GM12878 (cell line): ENCODE measurements around the gene STK39. TPM values are rescaled to one million over a fixed set of nuclear protein-coding genes. Genes with fewer than 3 reads are reported as not detected.

Experiments
- ATAC-seq: fragments of 200-7000 bp; cut with Tn5 transposase; 3 replicates; pipeline ENCODE4 v1.9.1; 2020; ENCODE audit warnings: mild to moderate bottlenecking, moderate library complexity
- BruUV-seq: library from RNA; stranded (reverse); fragments of 400-500 nt; replicated peaks from 2 replicates; lab custom pipeline; 2021; lab: Mats Ljungman, UMichigan
- CTCF ChIA-PET: fragments of 300-600 bp; sonication (Branson Sonifier 250); formaldehyde crosslinking; extraction: SDS; loops from one replicate; lab custom pipeline; 2021; ENCODE audit warnings: inconsistent platforms; lab: Yijun Ruan, JAX
- POLR2A ChIA-PET: fragments of 350-600 bp; formaldehyde crosslinking; extraction: SDS; loops from one replicate; lab custom pipeline; 2021; ENCODE audit warnings: inconsistent platforms; lab: Charles Lee
- RAD21 ChIA-PET: fragments of 300-600 bp; sonication (Branson Sonifier 250); formaldehyde crosslinking; loops from one replicate; lab custom pipeline; 2023; ENCODE audit warnings: antibody characterized with exemption; ENCODE audit not compliant: unreplicated experiment; lab: Charles Lee
- SMC1A ChIA-PET: fragments of 300-600 bp; sonication (Branson Sonifier 250); formaldehyde crosslinking; loops from one replicate; lab custom pipeline; 2023; ENCODE audit not compliant: unreplicated experiment, uncharacterized antibody; lab: Charles Lee
- DNase-seq: peaks from one replicate; pipeline ENCODE4 v3.0.0-alpha.2; 2011; ENCODE audit warnings: low read depth, low spot score
- FAIRE-seq: peaks from 3 replicates; lab custom pipeline; 2011; peaks lifted over from hg19 to GRCh38; lab: Jason Lieb, UNC
- H2AFZ ChIP-seq: 2 replicates; pipeline ENCODE4 v1.6.0; 2011; ENCODE audit warnings: low read depth, low read length, control low read depth; ENCODE audit not compliant: control insufficient read depth
- H3K27ac ChIP-seq: 2 replicates; pipeline ENCODE4 v1.5.1; 2011; ENCODE audit warnings: control low read depth; ENCODE audit not compliant: control insufficient read depth, insufficient read depth
- H3K27me3 ChIP-seq, 2 experiments: replicated peaks in 1 of 2; 2 replicates each; pipeline versions ENCODE4 v1.6.0 to v1.6.1; 2011; ENCODE audit warnings: low read length in 1 of 2; ENCODE audit not compliant: control insufficient read depth in 2 of 2, insufficient read depth in 2 of 2
- H3K36me3 ChIP-seq, 2 experiments: 2 replicates each; pipeline ENCODE4 v1.5.1; 2011; ENCODE audit warnings: low read length in 1 of 2; ENCODE audit not compliant: control insufficient read depth in 2 of 2, insufficient read depth in 2 of 2
- H3K4me1 ChIP-seq: 2 replicates; pipeline ENCODE4 v1.6.1; 2011; ENCODE audit warnings: mild to moderate bottlenecking, low read length, moderate library complexity, mixed read lengths; ENCODE audit not compliant: control insufficient read depth, insufficient read depth
- H3K4me2 ChIP-seq: 2 replicates; pipeline ENCODE4 v1.6.0; 2011; ENCODE audit warnings: control low read depth; ENCODE audit not compliant: control insufficient read depth, insufficient read depth
- H3K4me3 ChIP-seq: fragments of 200-600 bp; sonication (generic); 2 replicates; pipeline ENCODE4 v1.5.1; 2016
- H3K79me2 ChIP-seq: 2 replicates; pipeline ENCODE4 v1.6.0; 2011; ENCODE audit warnings: low read length; ENCODE audit not compliant: control insufficient read depth, insufficient read depth
- H3K9ac ChIP-seq: 2 replicates; pipeline ENCODE4 v1.8.0; 2011; ENCODE audit warnings: low read length, control low read depth, mixed read lengths; ENCODE audit not compliant: control insufficient read depth, insufficient read depth
- H3K9me3 ChIP-seq: replicated peaks from 3 replicates; pipeline ENCODE4 v1.5.1; 2011; ENCODE audit warnings: mild to moderate bottlenecking, low read length; ENCODE audit not compliant: control insufficient read depth, insufficient read depth
- H4K20me1 ChIP-seq: 2 replicates; pipeline ENCODE4 v1.6.0; 2011; ENCODE audit not compliant: control insufficient read depth, insufficient read depth
- CREM ChIP-seq: IDR thresholded peaks from 2 replicates; pipeline ENCODE4 v1.6.1; 2014; ENCODE audit warnings: antibody characterized with exemption, low read depth
- E4F1 ChIP-seq: fragments of 450-650 bp; IDR thresholded peaks from 2 replicates; pipeline ENCODE4 v1.6.1; 2018; ENCODE audit warnings: borderline replicate concordance, mild to moderate bottlenecking; ENCODE audit not compliant: partially characterized antibody
- ESRRA ChIP-seq: IDR thresholded peaks from 2 replicates; pipeline ENCODE4 v1.6.1; 2012; ENCODE audit warnings: mild to moderate bottlenecking, low read length, improper control_type of control experiment
- IRF3 ChIP-seq: fragments of 450-650 bp; IDR thresholded peaks from 2 replicates; pipeline ENCODE4 v1.6.1; 2014; ENCODE audit warnings: mild to moderate bottlenecking
- JUNB ChIP-seq: IDR thresholded peaks from 2 replicates; pipeline ENCODE4 v1.6.1; 2016; ENCODE audit warnings: antibody characterized with exemption, mild to moderate bottlenecking
- MTA3 ChIP-seq: IDR thresholded peaks from 2 replicates; pipeline ENCODE4 v1.6.1; 2012; ENCODE audit warnings: low read length, inconsistent platforms, borderline replicate concordance
- RFX5 ChIP-seq: IDR thresholded peaks from 2 replicates; pipeline ENCODE4 v1.6.1; 2011; ENCODE audit warnings: low read depth, low read length, improper control_type of control experiment
- TCF12 ChIP-seq: IDR thresholded peaks from 2 replicates; pipeline ENCODE4 v1.6.1; 2011; ENCODE audit warnings: low read depth, mild to moderate bottlenecking, low read length
- WGBS: methylation state at CpG from one replicate; pipeline ENCODE4 v1.1.6; 2016; ENCODE audit warnings: low lambda C conversion rate; ENCODE audit not compliant: insufficient replicate concordance, insufficient coverage; ENCODE audit errors: missing lambda C conversion rate; 5-methylcytosine and 5-hydroxymethylcytosine counted together
- in situ Hi-C: fragments of 300-500 bp; cut with MboI; formaldehyde crosslinking; loops from 9 replicates; pipeline ENCODE4 v1.14.3; 2018; ENCODE audit warnings: mixed read lengths
- intact Hi-C: fragments of 100-400 bp; cut with micrococcal nuclease; formaldehyde crosslinking; loops from one replicate; pipeline ENCODE4 v1.14.2; 2022; ENCODE audit not compliant: unreplicated experiment
- polyA plus RNA-seq, 11 experiments: library from polyadenylated mRNA; depleted of rRNA in 4 of 11; unstranded in 6 of 11; stranded (reverse) in 5 of 11; fragments of >200 nt; fragmentation: Nextera tagmentation in 4 of 11; fragmentation: Illumina TruSeq in 1 of 11; extraction: Ambion mirVana in 4 of 11; extraction: Trizol in 1 of 11; gene quantifications; 1 replicate in 1 of 11; 2 replicates in 10 of 11; pipeline versions ENCODE4 v1.2.1 to v1.2.3, GENCODE V29; 2011 to 2016; ENCODE audit warnings: inconsistent platforms in 2 of 11, missing spikeins in 2 of 11, low read depth in 1 of 11
- total RNA-seq, 4 experiments: library from RNA; depleted of rRNA in 3 of 4; stranded (reverse); fragments of >200 nt in 3 of 4; fragmentation: Illumina TruSeq in 1 of 4; extraction: Trizol in 1 of 4; gene quantifications; 2 replicates each; pipeline versions ENCODE4 v1.2.1 to v1.2.3, GENCODE V29; 2013 to 2021

Gene STK39
- total and polyA plus RNA-seq, 10 of the 15 experiments (the other 5 are each of a cell fraction or from before 2014, with no cell fraction given) = 0.03 to 0.21 (median 0.07) TPM; not detected in 5

- Histone ChIP-seq H3K9me3 (no peaks in the 10 kb centered on the region; the same call in 2 of the 3 replicates), H3K27me3 (no peaks in the 10 kb centered on the region; a peak in 1 of 4 replicates), H3K36me3 (no peaks in the 10 kb centered on the region), H3K79me2 (no peaks in the 10 kb centered on the region), H3K4me3 (no peak overlapping the region), H4K20me1 (no peaks in the 10 kb centered on the region), H3K27ac (no peak overlapping the region), H3K4me1 (no peaks in the 10 kb centered on the region), H3K9ac (no peak overlapping the region), H3K4me2 (no peak overlapping the region), H2AFZ (no peak overlapping the region)
- intact Hi-C loops = no loop called here
- FAIRE-seq (no peak), ATAC-seq (no peak), DNase-seq (no peak)
- TF ChIP-seq IRF3 = no peak
- TF ChIP-seq CREM = no peak
- no peak for TF ChIP-seq RFX5
- no peak for TF ChIP-seq TCF12
- no peak for TF ChIP-seq ESRRA
- no peak for TF ChIP-seq JUNB
- TF ChIP-seq MTA3 = no peak
- TF ChIP-seq E4F1 = no peak
- ChIA-PET SMC1A (no interaction called here), POLR2A (no interaction called here), RAD21 (no interaction called here), CTCF (no interaction called here)
- WGBS = 53% methylated on average over 3 of the region's 3 CpGs
- in situ Hi-C loops = no loop called here
- BruUV-seq = no TSS peak
Observed at GRCh38 chr2:168255866-168256265, 8.5 kb upstream of the STK39 start.
